ENCODE measurements around the gene LILRB2.
"Not testable (repeated sequence)": the region's sequence is repeated elsewhere in the genome, so short reads cannot be mapped to it uniquely, and the experiment has no call there.

The LILRB2 gene

GRCh38 chr19:54252243-54252642, 28.7 kb downstream of the LILRB2 start:
- no peak overlapping the region for H3K27ac ChIP-seq (ENCODE audit: low read depth, low read length)
- H3K9ac ChIP-seq (ENCODE audit: low read length): no peak overlapping the region
- H3K4me1 ChIP-seq (ENCODE audit: insufficient read depth, low read length): no peaks in the 10 kb centered on the region
- H3K4me3 ChIP-seq (ENCODE audit: low read depth in 1 of 2, low read length in 2 of 2): no peak overlapping the region
- no peaks in the 10 kb centered on the region for H3K9me3 ChIP-seq (ENCODE audit: low read length)
- no peaks in the 10 kb centered on the region for H3K36me3 ChIP-seq (ENCODE audit: insufficient read depth, low read length)
- peaks cover 0 to 23% of the 10 kb centered on the region in 2 donors for H3K27me3 ChIP-seq (ENCODE audit: control insufficient read depth in 1 of 2, insufficient read depth in 2 of 2, low read length in 2 of 2)

GRCh38 chr19:54248016-54248601, 32.8 kb downstream of the LILRB2 start:
- H3K9me3 ChIP-seq (ENCODE audit: low read length): no peaks in the 10 kb centered on the region
- H3K27me3 ChIP-seq (ENCODE audit: control insufficient read depth in 1 of 2, insufficient read depth in 2 of 2, low read length in 2 of 2): peaks cover 0 to 6% of the 10 kb centered on the region in 2 donors
- H3K36me3 ChIP-seq (ENCODE audit: insufficient read depth, low read length): no peaks in the 10 kb centered on the region
- H3K4me1 ChIP-seq (ENCODE audit: insufficient read depth, low read length): no peaks in the 10 kb centered on the region
- H3K4me3 ChIP-seq (ENCODE audit: low read depth in 1 of 2, low read length in 2 of 2): no peak overlapping the region
- H3K9ac ChIP-seq (ENCODE audit: low read length): no peak overlapping the region
- H3K27ac ChIP-seq (ENCODE audit: low read depth, low read length): no peak overlapping the region

GRCh38 chr19:54247106-54247930, 33.6 kb downstream of the LILRB2 start:
- H3K4me3 ChIP-seq (ENCODE audit: low read depth in 1 of 2, low read length in 2 of 2): no peak overlapping the region
- peaks cover 0 to 7% of the 10 kb centered on the region in 2 donors for H3K27me3 ChIP-seq (ENCODE audit: control insufficient read depth in 1 of 2, insufficient read depth in 2 of 2, low read length in 2 of 2)
- no peak overlapping the region for H3K9ac ChIP-seq (ENCODE audit: low read length)
- H3K9me3 ChIP-seq (ENCODE audit: low read length): no peaks in the 10 kb centered on the region
- no peak overlapping the region for H3K27ac ChIP-seq (ENCODE audit: low read depth, low read length)
- H3K36me3 ChIP-seq (ENCODE audit: insufficient read depth, low read length): no peaks in the 10 kb centered on the region
- H3K4me1 ChIP-seq (ENCODE audit: insufficient read depth, low read length): no peaks in the 10 kb centered on the region

- H3K27ac ChIP-seq (ENCODE audit: low read depth, low read length): no peak overlapping the region
- H3K9ac ChIP-seq (ENCODE audit: low read length): no peak overlapping the region
Observed at GRCh38 chr19:54245936-54246335, 35.0 kb downstream of the LILRB2 start.

GRCh38 chr19:54243809-54244208, 37.1 kb downstream of the LILRB2 start:
- H3K4me3 ChIP-seq (ENCODE audit: low read depth in 1 of 2, low read length in 2 of 2); H3K27ac ChIP-seq (ENCODE audit: low read depth, low read length); H3K27me3 ChIP-seq (ENCODE audit: control insufficient read depth in 1 of 2, insufficient read depth in 2 of 2, low read length in 2 of 2); H3K9me3 ChIP-seq (ENCODE audit: low read length); H3K4me1 ChIP-seq (ENCODE audit: insufficient read depth, low read length); H3K36me3 ChIP-seq (ENCODE audit: insufficient read depth, low read length); H3K9ac ChIP-seq (ENCODE audit: low read length): not testable (repeated sequence)

More at GRCh38 chr19:54245936-54246335, 35.0 kb downstream of the LILRB2 start:
- H3K4me1 ChIP-seq (ENCODE audit: insufficient read depth, low read length): no peaks in the 10 kb centered on the region
- H3K4me3 ChIP-seq (ENCODE audit: low read depth in 1 of 2, low read length in 2 of 2): no peak overlapping the region
- no peaks in the 10 kb centered on the region for H3K9me3 ChIP-seq (ENCODE audit: low read length)
- H3K27me3 ChIP-seq (ENCODE audit: control insufficient read depth in 1 of 2, insufficient read depth in 2 of 2, low read length in 2 of 2): peaks cover 0 to 3% of the 10 kb centered on the region in 2 donors
- H3K36me3 ChIP-seq (ENCODE audit: insufficient read depth, low read length): no peaks in the 10 kb centered on the region

GRCh38 chr19:54242646-54243045, 38.3 kb downstream of the LILRB2 start, which contains the start of gene LILRA6:
Gene LILRA6 (minus strand): TSS chr19:54242790.
- H3K27me3 ChIP-seq (ENCODE audit: control insufficient read depth in 1 of 2, insufficient read depth in 2 of 2, low read length in 2 of 2); H3K36me3 ChIP-seq (ENCODE audit: insufficient read depth, low read length); H3K27ac ChIP-seq (ENCODE audit: low read depth, low read length); H3K9ac ChIP-seq (ENCODE audit: low read length); H3K4me1 ChIP-seq (ENCODE audit: insufficient read depth, low read length); H3K4me3 ChIP-seq (ENCODE audit: low read depth in 1 of 2, low read length in 2 of 2); H3K9me3 ChIP-seq (ENCODE audit: low read length): not testable (repeated sequence)

- not testable (repeated sequence) for H3K27me3 ChIP-seq (ENCODE audit: control insufficient read depth in 1 of 2, insufficient read depth in 2 of 2, low read length in 2 of 2); H3K4me3 ChIP-seq (ENCODE audit: low read depth in 1 of 2, low read length in 2 of 2); H3K4me1 ChIP-seq (ENCODE audit: insufficient read depth, low read length); H3K27ac ChIP-seq (ENCODE audit: low read depth, low read length); H3K36me3 ChIP-seq (ENCODE audit: insufficient read depth, low read length); H3K9me3 ChIP-seq (ENCODE audit: low read length); H3K9ac ChIP-seq (ENCODE audit: low read length)
Observed at GRCh38 chr19:54242234-54242633, 38.7 kb downstream of the LILRB2 start.

GRCh38 chr19:54240372-54241336, 40.3 kb downstream of the LILRB2 start:
- not testable (repeated sequence) for H3K4me3 ChIP-seq (ENCODE audit: low read depth in 1 of 2, low read length in 2 of 2); H3K27ac ChIP-seq (ENCODE audit: low read depth, low read length); H3K4me1 ChIP-seq (ENCODE audit: insufficient read depth, low read length); H3K36me3 ChIP-seq (ENCODE audit: insufficient read depth, low read length); H3K9me3 ChIP-seq (ENCODE audit: low read length); H3K27me3 ChIP-seq (ENCODE audit: control insufficient read depth in 1 of 2, insufficient read depth in 2 of 2, low read length in 2 of 2); H3K9ac ChIP-seq (ENCODE audit: low read length)

GRCh38 chr19:54239491-54240371, 41.2 kb downstream of the LILRB2 start:
- not testable (repeated sequence) for H3K27me3 ChIP-seq (ENCODE audit: control insufficient read depth in 1 of 2, insufficient read depth in 2 of 2, low read length in 2 of 2); H3K9ac ChIP-seq (ENCODE audit: low read length); H3K36me3 ChIP-seq (ENCODE audit: insufficient read depth, low read length); H3K4me3 ChIP-seq (ENCODE audit: low read depth in 1 of 2, low read length in 2 of 2); H3K27ac ChIP-seq (ENCODE audit: low read depth, low read length); H3K9me3 ChIP-seq (ENCODE audit: low read length); H3K4me1 ChIP-seq (ENCODE audit: insufficient read depth, low read length)

- no peaks in the 10 kb centered on the region for H3K36me3 ChIP-seq (ENCODE audit: insufficient read depth, low read length)
Observed at GRCh38 chr19:54233941-54234340, 47.0 kb downstream of the LILRB2 start.

More at GRCh38 chr19:54233941-54234340, 47.0 kb downstream of the LILRB2 start:
- no peaks in the 10 kb centered on the region for H3K27me3 ChIP-seq (ENCODE audit: control insufficient read depth in 1 of 2, insufficient read depth in 2 of 2, low read length in 2 of 2)
- no peak overlapping the region for H3K4me3 ChIP-seq (ENCODE audit: low read depth in 1 of 2, low read length in 2 of 2)
- H3K9me3 ChIP-seq (ENCODE audit: low read length): no peaks in the 10 kb centered on the region
- no peaks in the 10 kb centered on the region for H3K4me1 ChIP-seq (ENCODE audit: insufficient read depth, low read length)
- H3K9ac ChIP-seq (ENCODE audit: low read length): no peak overlapping the region
- H3K27ac ChIP-seq (ENCODE audit: low read depth, low read length): no peak overlapping the region

All from muscle layer of colon (tissue), 2 donors.